Thyroid gland (tissue), 4 donors: ENCODE measurements around the gene DIS3L2. TPM values are rescaled to one million over a fixed set of nuclear protein-coding genes. Genes with fewer than 3 reads are reported as not detected.

Experiments used
- DNase-seq, 2 donors: peaks; one replicate each; pipeline ENCODE4 v3.0.0-alpha.2; 2019
- H3K27ac ChIP-seq, 3 donors: fragments of 200-600 bp; sonication (generic); 1 replicate in 2 of 3; 2 replicates in 1 of 3; pipeline ENCODE4 v1.5.1; 2016 to 2019; ENCODE audit warnings: mild to moderate bottlenecking in 1 of 3, moderate library complexity in 1 of 3
- H3K27me3 ChIP-seq: fragments of 200-600 bp; sonication (generic); one replicate; pipeline ENCODE4 v1.5.1; 2019
- H3K36me3 ChIP-seq, 2 donors: fragments of 200-600 bp; sonication (generic); one replicate each; pipeline ENCODE4 v1.5.1; 2016 to 2019
- H3K4me1 ChIP-seq, 2 donors: fragments of 200-600 bp; sonication (generic); one replicate each; pipeline ENCODE4 v1.5.1; 2017 to 2019
- H3K4me3 ChIP-seq, 3 donors: fragments of 200-600 bp; sonication (generic); replicated peaks in 1 of 3; 1 replicate in 2 of 3; 2 replicates in 1 of 3; pipeline ENCODE4 v1.5.1; 2016; ENCODE audit warnings: mild to moderate bottlenecking in 1 of 3
- H3K9me3 ChIP-seq: fragments of 200-600 bp; sonication (generic); one replicate; pipeline ENCODE4 v1.5.1; 2017
- POLR2A ChIP-seq, 2 donors: fragments of 450-650 bp; IDR thresholded peaks; one replicate each; pipeline ENCODE4 v1.6.1; 2017; ENCODE audit warnings: antibody characterized with exemption in 2 of 2, mild to moderate bottlenecking in 2 of 2, moderate library complexity in 1 of 2
- WGBS, 2 donors: methylation state at CpG; one replicate each; pipeline ENCODE4 v1.1.5; 2017; 5-methylcytosine and 5-hydroxymethylcytosine counted together
- intact Hi-C: fragments of 100-400 bp; cut with DNase I; formaldehyde crosslinking; loops from one replicate; pipeline ENCODE4 v1.15.1; 2023
- total RNA-seq, 4 donors: library from RNA; depleted of rRNA; stranded (reverse); fragments of >200 nt; gene quantifications; one replicate each; pipeline ENCODE4 v1.2.3, GENCODE V29; 2016
- TF ChIP-seq, protein P1 (sequence below), 6 experiments: fragments of 200-600 bp in 3 of 6; fragments of 450-650 bp in 3 of 6; sonication (generic) in 3 of 6; IDR thresholded peaks; one replicate each; pipeline ENCODE4 v1.5.1; 2016 to 2019; ENCODE audit warnings: antibody characterized with exemption in 6 of 6, mild to moderate bottlenecking in 2 of 6, inconsistent platforms in 1 of 6, moderate library complexity in 1 of 6

Gene DIS3L2
- total RNA-seq, 4 donors from 2014 or later: 42.2 to 68.7 (median 50.3) TPM

- DNase-seq: no peak
- 66 to 81% methylated on average over 3 of the region's 3 CpGs for WGBS, 2 donors
- no peak for TF ChIP-seq POLR2A (IDR thresholded peaks at IDR 0.05)
- TF ChIP-seq, protein P1, sequence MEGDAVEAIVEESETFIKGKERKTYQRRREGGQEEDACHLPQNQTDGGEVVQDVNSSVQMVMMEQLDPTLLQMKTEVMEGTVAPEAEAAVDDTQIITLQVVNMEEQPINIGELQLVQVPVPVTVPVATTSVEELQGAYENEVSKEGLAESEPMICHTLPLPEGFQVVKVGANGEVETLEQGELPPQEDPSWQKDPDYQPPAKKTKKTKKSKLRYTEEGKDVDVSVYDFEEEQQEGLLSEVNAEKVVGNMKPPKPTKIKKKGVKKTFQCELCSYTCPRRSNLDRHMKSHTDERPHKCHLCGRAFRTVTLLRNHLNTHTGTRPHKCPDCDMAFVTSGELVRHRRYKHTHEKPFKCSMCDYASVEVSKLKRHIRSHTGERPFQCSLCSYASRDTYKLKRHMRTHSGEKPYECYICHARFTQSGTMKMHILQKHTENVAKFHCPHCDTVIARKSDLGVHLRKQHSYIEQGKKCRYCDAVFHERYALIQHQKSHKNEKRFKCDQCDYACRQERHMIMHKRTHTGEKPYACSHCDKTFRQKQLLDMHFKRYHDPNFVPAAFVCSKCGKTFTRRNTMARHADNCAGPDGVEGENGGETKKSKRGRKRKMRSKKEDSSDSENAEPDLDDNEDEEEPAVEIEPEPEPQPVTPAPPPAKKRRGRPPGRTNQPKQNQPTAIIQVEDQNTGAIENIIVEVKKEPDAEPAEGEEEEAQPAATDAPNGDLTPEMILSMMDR (IDR thresholded peaks at IDR 0.05): no peak
- Histone ChIP-seq H3K9me3 (no peaks in the 10 kb centered on the region), H3K4me1 (peaks cover 27 to 48% of the 10 kb centered on the region in 2 donors), H3K27me3 (no peaks in the 10 kb centered on the region), H3K4me3 (no peak overlapping the region), H3K36me3 (peaks cover 0 to 3% of the 10 kb centered on the region in 2 donors), H3K27ac (peak overlapping the region; percentile 42 to 78 (median 60))
- intact Hi-C loops: no loop called here
Observed at GRCh38 chr2:232013701-232014353, 52.3 kb downstream of the DIS3L2 start.

DNA sequence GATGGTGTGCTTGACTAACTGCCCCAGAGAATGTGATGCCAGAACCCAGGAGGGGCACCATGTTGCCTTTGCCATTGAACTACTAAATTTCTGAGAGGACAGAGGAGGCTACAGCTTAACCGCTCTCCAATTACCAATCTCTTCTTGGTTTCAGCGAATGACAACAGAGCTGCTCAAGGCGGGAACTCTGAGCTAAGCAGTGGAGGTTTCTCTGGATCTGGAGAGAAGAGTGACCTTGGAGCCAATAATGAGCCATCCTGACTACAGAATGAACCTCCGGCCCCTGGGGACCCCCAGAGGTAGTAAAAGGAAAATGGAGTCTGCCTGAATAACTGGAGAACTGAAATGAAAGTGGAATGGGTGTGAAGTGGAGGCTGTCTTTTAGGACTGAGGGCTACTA is 53.2 kb downstream of the DIS3L2 start:
- no peaks in the 10 kb centered on the region for H3K9me3 ChIP-seq
- peaks cover 0 to 3% of the 10 kb centered on the region in 2 donors for H3K36me3 ChIP-seq
- H3K27ac ChIP-seq: no peak overlapping the region
- no peaks in the 10 kb centered on the region for H3K27me3 ChIP-seq
- TF ChIP-seq, protein P1 (IDR thresholded peaks at IDR 0.05): no peak
- TF ChIP-seq POLR2A (IDR thresholded peaks at IDR 0.05): no peak
- intact Hi-C loops: no loop called here
- peaks cover 27 to 48% of the 10 kb centered on the region in 2 donors for H3K4me1 ChIP-seq
- DNase-seq: no peak
- 95 to 99% methylated on average over 4 of the region's 4 CpGs for WGBS, 2 donors
- H3K4me3 ChIP-seq: no peak overlapping the region

DNA sequence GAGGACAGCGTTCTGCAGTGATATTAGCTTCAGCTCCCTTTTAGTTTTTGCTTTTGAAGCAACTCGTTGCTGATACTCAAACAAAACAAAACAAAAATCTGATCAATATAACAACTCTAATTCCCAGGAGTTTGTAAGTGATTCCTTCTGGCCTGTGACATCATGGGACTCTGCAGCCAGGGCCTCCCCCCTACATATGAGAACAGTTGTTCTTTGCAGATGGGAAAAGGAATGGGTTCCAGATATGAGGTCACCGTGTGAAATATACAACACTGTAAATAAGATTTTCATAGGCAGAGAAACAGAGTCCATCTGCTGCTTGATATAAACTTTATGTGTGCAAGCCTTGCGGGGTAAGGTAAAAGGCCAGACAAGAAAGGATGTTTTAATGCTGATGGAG is 56.7 kb downstream of the DIS3L2 start:
- peaks cover 0 to 3% of the 10 kb centered on the region in 2 donors for H3K36me3 ChIP-seq
- WGBS, 2 donors: 91 to 94% methylated on average over 4 of the region's 4 CpGs
- intact Hi-C loops: no loop called here

DNA sequence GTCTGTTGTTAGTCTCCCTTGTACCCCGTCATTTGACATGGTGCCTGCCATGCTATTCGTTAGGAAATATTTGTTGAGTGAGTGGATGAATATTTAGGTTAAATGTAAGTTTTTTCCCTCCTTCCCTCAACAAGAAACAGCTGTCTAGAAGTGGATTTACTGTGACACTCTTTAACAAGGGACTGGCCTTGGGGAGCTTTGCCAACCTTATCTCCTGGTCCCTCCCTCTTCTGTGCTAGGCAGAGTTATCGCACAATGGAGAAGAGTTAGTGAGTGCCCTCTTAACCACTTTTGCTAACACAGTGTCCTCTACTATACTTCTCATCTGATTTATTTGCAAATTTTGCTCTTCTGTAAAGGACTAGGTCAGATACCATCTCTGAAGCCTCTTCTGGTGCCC is 61.2 kb downstream of the DIS3L2 start:
- no peaks in the 10 kb centered on the region for H3K9me3 ChIP-seq
- DNase-seq: no peak
- intact Hi-C loops: no loop called here

More for the DNA sequence above, 56.7 kb downstream of the DIS3L2 start:
- H3K9me3 ChIP-seq: no peaks in the 10 kb centered on the region
- no peaks in the 10 kb centered on the region for H3K27me3 ChIP-seq
- H3K27ac ChIP-seq: no peak overlapping the region
- TF ChIP-seq POLR2A (IDR thresholded peaks at IDR 0.05): no peak
- TF ChIP-seq, protein P1 (IDR thresholded peaks at IDR 0.05): no peak
- no peak overlapping the region for H3K4me3 ChIP-seq
- DNase-seq: no peak
- peaks cover 23 to 56% of the 10 kb centered on the region in 2 donors for H3K4me1 ChIP-seq

GRCh38 chr2:232023426-232023825 is 61.9 kb downstream of the DIS3L2 start:
- Histone ChIP-seq H3K4me1 (peaks cover 14 to 30% of the 10 kb centered on the region in 2 donors), H3K36me3 (peaks cover 4 to 5% of the 10 kb centered on the region in 2 donors), H3K27me3 (no peaks in the 10 kb centered on the region), H3K9me3 (no peaks in the 10 kb centered on the region), H3K27ac (no peak overlapping the region), H3K4me3 (no peak overlapping the region)
- TF ChIP-seq, protein P1 (IDR thresholded peaks at IDR 0.05): no peak
- TF ChIP-seq POLR2A (IDR thresholded peaks at IDR 0.05): no peak
- intact Hi-C loops: no loop called here
- no peak for DNase-seq

More for the DNA sequence above, 61.2 kb downstream of the DIS3L2 start:
- no peak overlapping the region for H3K27ac ChIP-seq
- peaks cover 14 to 30% of the 10 kb centered on the region in 2 donors for H3K4me1 ChIP-seq
- 89 to 90% methylated on average over 3 of the region's 3 CpGs for WGBS, 2 donors
- no peaks in the 10 kb centered on the region for H3K27me3 ChIP-seq
- no peak for TF ChIP-seq POLR2A (IDR thresholded peaks at IDR 0.05)
- TF ChIP-seq, protein P1 (IDR thresholded peaks at IDR 0.05): no peak
- no peak overlapping the region for H3K4me3 ChIP-seq
- H3K36me3 ChIP-seq: peaks cover 4 to 5% of the 10 kb centered on the region in 2 donors
